Head of caudate nucleus (tissue), 42 donors: ENCODE results near the gene RAB27A.
"Not testable (repeated sequence)": the region's sequence is repeated elsewhere in the genome, so short reads cannot be mapped to it uniquely, and the experiment has no call there.

ENCODE experiments used
- DNase-seq, 42 donors: peaks; one replicate each; pipeline versions ENCODE4 v3.0.0 to v3.0.0-alpha.2; 2020 to 2021; ENCODE audit warnings: mixed read lengths in 7 of 42
- intact Hi-C: fragments of 100-400 bp; cut with DNase I; formaldehyde crosslinking; loops from one replicate; pipeline ENCODE4 v1.15.0; 2022

RAB27A gene

GRCh38 chr15:55289746-55290527 lies at the start of gene RAB27A:
Gene RAB27A, minus strand, starts transcription at chr15:55289813. Its CDS starts 54,879 bp downstream, at chr15:55234934.
- DNase-seq = peak in 41 of 42 donors; percentile 18 to 84 (median 52)
- intact Hi-C loops = loop anchor here (2.0 kb wide), 1 partner anchor 71 kb away; no protein-coding TSS in a partner anchor

- intact Hi-C loops = no loop called here
- DNase-seq = no peak
Observed at GRCh38 chr15:55337160-55337559, 47.5 kb upstream of the RAB27A start.

GRCh38 chr15:55334997-55335396 lies 45.4 kb upstream of the RAB27A start:
- no peak for DNase-seq
- intact Hi-C loops = no loop called here

- DNase-seq = no peak
- intact Hi-C loops = no loop called here
Observed at GRCh38 chr15:55334371-55334770, 44.8 kb upstream of the RAB27A start.

GRCh38 chr15:55327387-55327786 lies 37.8 kb upstream of the RAB27A start:
- no peak for DNase-seq
- intact Hi-C loops = no loop called here

- intact Hi-C loops = no loop called here
Observed at GRCh38 chr15:55322467-55322866, 32.9 kb upstream of the RAB27A start.

GRCh38 chr15:55320963-55321362 lies 31.4 kb upstream of the RAB27A start:
- intact Hi-C loops = no loop called here
- no peak for DNase-seq

More at GRCh38 chr15:55322467-55322866, 32.9 kb upstream of the RAB27A start:
- DNase-seq = no peak

GRCh38 chr15:55320238-55320550 lies 30.6 kb upstream of the RAB27A start:
- DNase-seq = no peak

GRCh38 chr15:55319537-55320237 lies 30.1 kb upstream of the RAB27A start:
- DNase-seq = no peak
- intact Hi-C loops = no loop called here

More at GRCh38 chr15:55320238-55320550, 30.6 kb upstream of the RAB27A start:
- intact Hi-C loops = no loop called here

GRCh38 chr15:55318588-55319494 lies 29.2 kb upstream of the RAB27A start, which contains the start of the genes PIGB and PIGBOS1:
Gene PIGB, plus strand, starts transcription at chr15:55319222. Its CDS starts 29 bp downstream, at chr15:55319251.
Gene PIGBOS1, minus strand, starts transcription at chr15:55319123. Its CDS starts 1,331 bp downstream, at chr15:55317792.
- intact Hi-C loops = no loop called here
- peak; percentile 67 to 93 (median 84) for DNase-seq

- DNase-seq, intact Hi-C loops: not testable (repeated sequence)
Observed at GRCh38 chr15:55302801-55303200, 13.2 kb upstream of the RAB27A start.

GRCh38 chr15:55297315-55297714 lies 7.7 kb upstream of the RAB27A start:
- DNase-seq = no peak
- intact Hi-C loops = no loop called here

- intact Hi-C loops = no loop called here
- DNase-seq = peak; percentile 61 to 92 (median 84)
Observed at GRCh38 chr15:55290528-55291057, 980 bp upstream of the RAB27A start.

GRCh38 chr15:55289011-55289745 lies 435 bp downstream of the RAB27A start:
- intact Hi-C loops = loop anchor here (2.0 kb wide), 1 partner anchor 70 kb away; no protein-coding TSS in a partner anchor
- DNase-seq = peak in 6 of 42 donors; percentile 4 to 37 (median 12)

GRCh38 chr15:55288006-55288717 lies 1.5 kb downstream of the RAB27A start:
- no peak for DNase-seq
- intact Hi-C loops = loop anchor here (2.0 kb wide), 1 partner anchor 69 kb away; no protein-coding TSS in a partner anchor

GRCh38 chr15:55286442-55287189 lies 3.0 kb downstream of the RAB27A start:
- DNase-seq, intact Hi-C loops: not testable (repeated sequence)

GRCh38 chr15:55284426-55284825 lies 5.2 kb downstream of the RAB27A start:
- intact Hi-C loops = no loop called here
- no peak for DNase-seq
